ENCODE measurements around the gene TUB. TPM values are rescaled to one million over a fixed set of nuclear protein-coding genes. Genes with fewer than 3 reads are reported as not detected.
A peak's percentile ranks its signal among the peaks of the same experiment; 100 is the strongest.

The TUB gene
- polyA plus RNA-seq, 1 donor (not counting 4 experiments of a cell fraction or from before 2014, with no cell fraction given) = 0.84 TPM

DNA sequence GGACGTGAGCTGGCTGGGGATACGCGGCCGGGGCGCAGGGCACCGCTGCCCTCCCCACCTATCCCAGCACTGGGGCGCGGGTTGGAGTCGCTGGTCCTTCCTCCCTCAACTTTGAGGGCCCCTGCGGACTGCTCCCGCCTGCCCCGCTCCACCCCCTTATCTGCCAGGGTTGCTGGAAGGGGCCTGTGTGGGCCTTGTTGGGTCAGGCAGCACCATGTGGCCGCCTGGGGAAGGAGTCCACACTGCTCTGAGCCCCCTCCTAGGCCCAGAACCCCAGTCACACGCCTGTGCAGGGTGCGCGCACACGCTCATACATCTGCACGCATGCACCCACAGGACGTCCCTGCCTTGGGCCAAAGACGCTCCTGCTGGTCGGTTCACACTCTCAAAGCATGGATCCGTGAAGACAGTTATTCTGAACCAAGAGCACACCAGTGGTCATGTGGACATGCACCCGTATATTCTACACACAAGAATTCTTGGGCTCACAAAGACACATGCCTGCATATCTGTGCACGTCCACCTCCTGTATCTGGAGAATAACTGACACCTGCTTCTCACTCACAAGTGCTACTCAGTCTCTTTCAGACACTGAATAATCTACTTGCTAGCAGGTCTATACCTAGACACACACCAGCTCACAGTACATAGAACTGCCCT is 710 bp downstream of the TUB start:
- Histone ChIP-seq H3K4me1 (ENCODE audit: control insufficient read depth, extremely low read depth, insufficient read depth, low read length) (peaks cover 5% of the 10 kb centered on the region), H3K4me3 (ENCODE audit: control insufficient read depth in 2 of 3, extremely low read depth in 1 of 3, insufficient read depth in 2 of 3, low read depth in 1 of 3, low read length in 3 of 3) (peak overlapping the region; percentile 34 to 54 (median 47)), H3K9me3 (ENCODE audit: control insufficient read depth, low read depth, low read length) (no peaks in the 10 kb centered on the region), H3K36me3 (ENCODE audit: control insufficient read depth in 2 of 2, extremely low read depth in 1 of 2, insufficient read depth in 2 of 2, low read length in 2 of 2) (no peaks in the 10 kb centered on the region), H3K9ac (ENCODE audit: control insufficient read depth, extremely low read depth, insufficient read depth, low read length) (peak overlapping the region; percentile 36), H3K4me2 (ENCODE audit: control insufficient read depth, extremely low read depth, insufficient read depth, low read depth, low read length) (peak overlapping the region; percentile 75), H3K27me3 (ENCODE audit: control insufficient read depth, extremely low read depth, insufficient read depth, low read length) (peaks cover 11% of the 10 kb centered on the region), H3K27ac (ENCODE audit: control insufficient read depth, insufficient read depth, low read length) (no peak overlapping the region), H2AFZ (ENCODE audit: control insufficient read depth, low read length) (peak overlapping the region; percentile 50), H3K79me2 (ENCODE audit: control insufficient read depth, insufficient read depth, low read length) (no peaks in the 10 kb centered on the region), H3K9me1 (ENCODE audit: control insufficient read depth, extremely low read depth, insufficient read depth, low read length) (no peaks in the 10 kb centered on the region), H4K20me1 (ENCODE audit: control insufficient read depth, extremely low read depth, insufficient read depth, low read length) (no peaks in the 10 kb centered on the region)
- dilution Hi-C loops (cut with MboI; ENCODE audit: extremely low pct_ligation_motif_present, low sequenced_read_pairs) = no loop called here
- TF ChIP-seq EZH2 (IDR thresholded peaks at IDR 0.05; ENCODE audit: low read length) (peak; percentile 55), CTCF (optimal IDR thresholded peaks at IDR 0.05 in 1 of 3, IDR thresholded peaks at IDR 0.05 in 1 of 3, conservative IDR thresholded peaks at IDR 0.05 in 1 of 3; ENCODE audit: extremely low read depth in 1 of 3, insufficient read depth in 2 of 3, low read length in 3 of 3) (no peak)
- FAIRE-seq = peak; percentile 29
- DNase-seq (ENCODE audit: low read depth, low spot score) = no peak

- H3K4me1 ChIP-seq (ENCODE audit: control insufficient read depth, extremely low read depth, insufficient read depth, low read length) = peaks cover 5% of the 10 kb centered on the region
- dilution Hi-C loops (cut with MboI; ENCODE audit: extremely low pct_ligation_motif_present, low sequenced_read_pairs) = no loop called here
- no peak overlapping the region for H3K27ac ChIP-seq (ENCODE audit: control insufficient read depth, insufficient read depth, low read length)
- H3K79me2 ChIP-seq (ENCODE audit: control insufficient read depth, insufficient read depth, low read length) = no peaks in the 10 kb centered on the region
- no peaks in the 10 kb centered on the region for H4K20me1 ChIP-seq (ENCODE audit: control insufficient read depth, extremely low read depth, insufficient read depth, low read length)
- no peaks in the 10 kb centered on the region for H3K36me3 ChIP-seq (ENCODE audit: control insufficient read depth in 2 of 2, extremely low read depth in 1 of 2, insufficient read depth in 2 of 2, low read length in 2 of 2)
- H2AFZ ChIP-seq (ENCODE audit: control insufficient read depth, low read length) = no peak overlapping the region
- DNase-seq (ENCODE audit: low read depth, low spot score) (no peak), FAIRE-seq (no peak)
- TF ChIP-seq EZH2 (IDR thresholded peaks at IDR 0.05; ENCODE audit: low read length) = no peak
- TF ChIP-seq CTCF (optimal IDR thresholded peaks at IDR 0.05 in 1 of 3, IDR thresholded peaks at IDR 0.05 in 1 of 3, conservative IDR thresholded peaks at IDR 0.05 in 1 of 3; ENCODE audit: extremely low read depth in 1 of 3, insufficient read depth in 2 of 3, low read length in 3 of 3) = no peak
- H3K9me1 ChIP-seq (ENCODE audit: control insufficient read depth, extremely low read depth, insufficient read depth, low read length) = no peaks in the 10 kb centered on the region
- H3K27me3 ChIP-seq (ENCODE audit: control insufficient read depth, extremely low read depth, insufficient read depth, low read length) = peaks cover 11% of the 10 kb centered on the region
- H3K4me3 ChIP-seq (ENCODE audit: control insufficient read depth in 2 of 3, extremely low read depth in 1 of 3, insufficient read depth in 2 of 3, low read depth in 1 of 3, low read length in 3 of 3) = no peak overlapping the region
- no peaks in the 10 kb centered on the region for H3K9me3 ChIP-seq (ENCODE audit: control insufficient read depth, low read depth, low read length)
- H3K4me2 ChIP-seq (ENCODE audit: control insufficient read depth, extremely low read depth, insufficient read depth, low read depth, low read length) = no peak overlapping the region
- no peak overlapping the region for H3K9ac ChIP-seq (ENCODE audit: control insufficient read depth, extremely low read depth, insufficient read depth, low read length)
Measured at GRCh38 chr11:8082391-8083087, 1.5 kb downstream of the TUB start.

All from keratinocyte (primary cell).